Measurements from ENCODE around the gene THRB.

Gene THRB

DNA sequence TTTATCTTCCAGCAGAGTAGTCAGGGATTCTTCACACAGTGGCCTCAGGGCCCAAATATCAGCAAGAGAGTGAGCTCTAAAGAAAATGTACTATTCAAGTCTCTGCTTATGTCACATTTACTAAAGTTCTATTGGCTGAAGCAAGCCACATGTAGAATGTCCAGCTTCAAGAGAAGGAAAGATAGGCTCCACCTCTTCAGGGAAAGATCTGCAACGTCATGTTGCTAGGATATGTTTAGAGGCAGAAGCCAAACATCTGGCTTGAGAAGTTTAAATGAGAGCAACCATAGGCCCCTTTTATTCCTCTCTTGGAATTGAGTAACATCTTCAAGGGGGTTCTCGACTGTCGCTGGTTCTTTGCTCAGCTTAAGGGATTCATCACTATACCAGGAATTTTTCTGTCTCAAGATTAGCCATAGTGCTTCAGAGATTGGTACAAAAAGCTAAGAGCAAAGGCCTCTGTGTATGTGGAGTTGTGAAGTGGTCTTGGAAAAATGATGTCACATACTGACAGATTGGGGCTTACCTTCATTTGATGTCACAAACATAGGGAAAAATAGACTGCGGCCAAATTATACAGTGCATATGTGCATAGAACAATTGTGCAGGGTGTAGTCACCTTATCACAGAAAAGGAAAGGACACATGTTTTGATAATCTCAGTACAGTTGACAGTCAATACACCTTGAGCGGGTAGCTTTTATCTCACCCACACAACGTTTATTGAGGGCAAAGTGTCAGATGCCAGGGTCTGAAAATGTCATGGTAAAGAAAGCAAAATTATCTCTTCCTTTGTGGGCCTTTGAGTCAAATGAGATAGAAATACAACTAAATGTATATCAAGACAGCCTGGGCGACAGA, 11.3 kb upstream of the THRB start:
- TF ChIP-seq, protein P1, sequence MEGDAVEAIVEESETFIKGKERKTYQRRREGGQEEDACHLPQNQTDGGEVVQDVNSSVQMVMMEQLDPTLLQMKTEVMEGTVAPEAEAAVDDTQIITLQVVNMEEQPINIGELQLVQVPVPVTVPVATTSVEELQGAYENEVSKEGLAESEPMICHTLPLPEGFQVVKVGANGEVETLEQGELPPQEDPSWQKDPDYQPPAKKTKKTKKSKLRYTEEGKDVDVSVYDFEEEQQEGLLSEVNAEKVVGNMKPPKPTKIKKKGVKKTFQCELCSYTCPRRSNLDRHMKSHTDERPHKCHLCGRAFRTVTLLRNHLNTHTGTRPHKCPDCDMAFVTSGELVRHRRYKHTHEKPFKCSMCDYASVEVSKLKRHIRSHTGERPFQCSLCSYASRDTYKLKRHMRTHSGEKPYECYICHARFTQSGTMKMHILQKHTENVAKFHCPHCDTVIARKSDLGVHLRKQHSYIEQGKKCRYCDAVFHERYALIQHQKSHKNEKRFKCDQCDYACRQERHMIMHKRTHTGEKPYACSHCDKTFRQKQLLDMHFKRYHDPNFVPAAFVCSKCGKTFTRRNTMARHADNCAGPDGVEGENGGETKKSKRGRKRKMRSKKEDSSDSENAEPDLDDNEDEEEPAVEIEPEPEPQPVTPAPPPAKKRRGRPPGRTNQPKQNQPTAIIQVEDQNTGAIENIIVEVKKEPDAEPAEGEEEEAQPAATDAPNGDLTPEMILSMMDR (IDR thresholded peaks at IDR 0.05; ENCODE audit: low read length, missing control alignments) = no peak
- no peak overlapping the region for H3K4me3 ChIP-seq (replicated peaks; ENCODE audit: low read depth, low read length)
- DNase-seq (ENCODE audit: low read depth) = no peak

DNA sequence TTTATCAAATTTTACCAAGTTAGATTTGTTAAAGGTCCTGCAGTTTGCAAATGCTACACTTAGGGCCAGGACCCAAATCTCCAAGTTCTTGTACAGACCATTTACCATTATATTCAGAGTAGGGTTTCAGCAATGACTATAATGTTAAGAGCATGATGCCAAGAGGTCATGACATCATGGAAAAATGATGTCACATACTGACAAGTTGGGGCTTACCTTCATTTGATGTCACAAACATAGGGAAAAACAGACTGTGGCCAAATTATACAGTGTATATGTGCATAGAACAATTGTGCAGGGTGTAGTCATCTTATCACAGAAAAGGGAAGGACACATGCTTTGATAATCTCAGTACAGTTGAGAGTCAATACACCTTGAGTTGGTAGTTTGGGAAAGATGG, 10.1 kb upstream of the THRB start:
- no peak for DNase-seq (ENCODE audit: low read depth)
- H3K4me3 ChIP-seq (replicated peaks; ENCODE audit: low read depth, low read length) = no peak overlapping the region
- TF ChIP-seq, protein P1 (IDR thresholded peaks at IDR 0.05; ENCODE audit: low read length, missing control alignments) = no peak

DNA sequence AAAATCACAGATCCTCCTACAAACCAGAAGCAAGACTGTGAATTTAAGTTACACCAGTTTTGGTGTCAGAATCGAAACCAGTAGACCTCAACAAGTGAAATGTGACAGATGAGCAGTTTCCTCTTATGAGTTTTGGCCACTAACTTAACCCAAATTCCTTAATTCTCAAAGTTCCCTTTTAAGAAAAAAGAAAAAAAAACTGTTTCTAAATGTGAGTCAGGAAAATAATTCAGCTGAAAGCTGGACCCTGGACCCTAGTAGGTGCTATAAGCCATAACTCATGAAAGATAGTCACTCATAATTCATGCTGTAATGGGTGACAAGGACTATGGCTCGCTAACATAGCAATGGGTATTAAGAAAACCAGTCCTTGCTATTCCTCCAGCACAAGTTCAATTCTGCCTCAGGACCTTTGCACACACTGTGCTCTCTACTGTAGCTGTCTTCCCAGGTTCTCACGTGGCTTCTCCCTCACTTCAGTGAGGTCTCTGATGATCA, 9.0 kb upstream of the THRB start:
- H3K4me3 ChIP-seq (replicated peaks; ENCODE audit: low read depth, low read length) = no peak overlapping the region
- DNase-seq (ENCODE audit: low read depth) = no peak
- TF ChIP-seq, protein P1 (IDR thresholded peaks at IDR 0.05; ENCODE audit: low read length, missing control alignments) = no peak

DNA sequence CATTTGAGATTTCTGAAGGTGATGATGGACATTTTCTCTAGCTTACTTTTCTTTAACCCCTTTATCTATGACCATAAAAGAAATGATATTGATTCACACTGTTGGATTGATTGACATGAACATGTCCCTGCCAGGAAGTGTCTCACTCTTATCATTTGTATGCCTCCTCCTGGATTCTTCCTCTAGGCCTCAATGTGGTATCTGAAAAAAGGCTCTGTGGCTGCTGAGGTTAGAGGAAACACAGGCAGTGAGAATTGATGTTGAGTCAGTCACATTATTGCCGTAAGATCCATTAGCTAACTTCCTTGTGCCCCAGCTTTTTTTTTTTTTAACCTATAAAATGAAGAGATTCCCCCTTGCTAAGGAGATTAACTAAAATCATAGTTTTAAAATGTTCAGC, 8.0 kb upstream of the THRB start:
- TF ChIP-seq, protein P1 (IDR thresholded peaks at IDR 0.05; ENCODE audit: low read length, missing control alignments) = no peak
- DNase-seq (ENCODE audit: low read depth) = no peak
- H3K4me3 ChIP-seq (replicated peaks; ENCODE audit: low read depth, low read length) = no peak overlapping the region

DNA sequence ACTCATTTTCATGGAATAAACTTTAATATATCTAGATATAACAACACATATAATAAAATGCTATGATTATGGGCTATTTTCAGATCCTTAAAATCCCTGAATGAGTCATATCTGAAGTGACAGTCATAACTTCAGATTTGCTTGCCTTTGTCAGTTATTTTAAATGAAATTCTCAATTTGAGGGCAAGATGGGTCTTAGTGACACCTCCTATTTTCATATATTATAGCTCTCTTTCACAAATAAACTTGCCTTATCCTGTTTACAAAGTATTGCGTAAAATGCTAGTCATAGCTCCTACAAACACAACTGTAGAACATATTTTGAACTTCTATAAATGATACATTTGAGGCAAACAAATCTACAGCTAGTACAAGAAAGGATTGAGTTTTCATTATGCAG, 6.2 kb upstream of the THRB start:
- TF ChIP-seq, protein P1 (IDR thresholded peaks at IDR 0.05; ENCODE audit: low read length, missing control alignments) = no peak
- no peak overlapping the region for H3K4me3 ChIP-seq (replicated peaks; ENCODE audit: low read depth, low read length)
- DNase-seq (ENCODE audit: low read depth) = no peak

DNA sequence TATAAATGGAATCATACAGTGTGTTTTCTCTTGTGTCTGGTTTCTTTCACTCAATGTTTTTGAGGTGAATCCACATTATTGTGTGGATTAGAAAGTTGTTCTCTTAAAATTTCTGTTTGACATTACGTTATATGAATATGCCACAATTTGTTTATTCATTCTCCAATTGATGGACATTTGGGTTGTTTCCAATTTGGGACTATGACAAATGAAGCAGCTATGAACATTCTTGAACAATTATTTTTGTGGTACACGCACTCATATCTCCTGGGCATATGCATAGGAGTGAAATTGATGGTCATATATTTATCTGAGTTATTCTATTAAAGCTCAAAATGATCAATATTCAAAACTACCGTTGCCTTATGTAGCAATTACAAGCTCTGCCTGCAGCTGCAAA, 5.3 kb upstream of the THRB start:
- DNase-seq (ENCODE audit: low read depth) = no peak
- no peak overlapping the region for H3K4me3 ChIP-seq (replicated peaks; ENCODE audit: low read depth, low read length)
- TF ChIP-seq, protein P1 (IDR thresholded peaks at IDR 0.05; ENCODE audit: low read length, missing control alignments) = no peak

DNA sequence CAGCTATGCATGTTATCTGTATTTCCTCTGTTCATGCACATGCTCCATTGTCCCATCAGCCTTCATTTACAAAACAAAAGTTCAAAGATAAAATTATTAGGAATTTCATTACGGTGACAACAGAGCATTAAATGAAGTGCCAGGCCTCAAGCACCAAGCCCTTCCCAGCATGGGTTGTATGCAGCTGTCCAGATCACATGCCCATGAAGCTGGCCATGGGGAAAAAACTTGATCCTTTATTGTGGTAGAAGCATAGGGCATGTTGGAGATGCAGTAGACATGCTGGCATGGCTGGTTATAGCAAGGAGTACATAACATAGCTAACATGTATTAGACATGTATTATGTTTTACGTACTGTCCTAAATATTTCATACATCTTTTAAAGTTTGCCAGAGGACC, 4.1 kb upstream of the THRB start:
- no peak overlapping the region for H3K4me3 ChIP-seq (replicated peaks; ENCODE audit: low read depth, low read length)
- TF ChIP-seq, protein P1 (IDR thresholded peaks at IDR 0.05; ENCODE audit: low read length, missing control alignments) = no peak
- no peak for DNase-seq (ENCODE audit: low read depth)

All from fibroblast of pulmonary artery (primary cell).